NCI-H2107 (cell line): Measurements from ENCODE around the gene GANAB.
"Not testable (repeated sequence)": the region's sequence is repeated elsewhere in the genome, so short reads cannot be mapped to it uniquely, and the experiment has no call there.

Experiments used
- DNase-seq: peaks from one replicate; lab custom pipeline; 2025; lab: John Stamatoyannopoulos, UW

Gene GANAB

DNA sequence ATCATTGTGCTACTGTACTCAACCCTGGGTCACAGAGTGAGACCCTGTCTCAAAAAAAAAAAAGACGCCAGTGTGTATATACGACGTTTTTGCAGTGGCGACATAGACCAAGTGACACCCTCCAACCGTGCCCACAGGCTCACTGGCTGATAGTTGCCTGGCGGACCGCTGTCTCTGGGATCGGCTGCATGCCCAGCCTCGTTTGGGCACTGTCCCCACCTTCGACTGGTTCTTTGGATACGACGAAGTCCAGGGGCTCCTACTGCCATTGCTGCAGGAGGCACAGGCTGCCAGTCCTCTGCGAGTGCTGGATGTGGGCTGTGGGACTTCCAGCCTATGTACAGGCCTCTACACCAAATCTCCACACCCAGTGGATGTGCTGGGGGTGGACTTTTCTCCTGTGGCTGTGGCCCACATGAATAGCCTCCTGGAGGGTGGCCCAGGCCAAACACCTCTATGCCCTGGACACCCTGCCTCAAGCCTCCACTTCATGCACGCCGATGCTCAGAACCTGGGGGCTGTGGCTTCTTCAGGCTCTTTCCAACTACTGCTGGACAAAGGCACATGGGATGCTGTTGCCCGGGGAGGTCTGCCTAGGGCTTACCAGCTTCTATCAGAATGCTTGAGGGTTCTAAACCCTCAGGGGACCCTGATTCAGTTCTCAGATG, 20.0 kb upstream of the GANAB start:
- no peak for DNase-seq

DNA sequence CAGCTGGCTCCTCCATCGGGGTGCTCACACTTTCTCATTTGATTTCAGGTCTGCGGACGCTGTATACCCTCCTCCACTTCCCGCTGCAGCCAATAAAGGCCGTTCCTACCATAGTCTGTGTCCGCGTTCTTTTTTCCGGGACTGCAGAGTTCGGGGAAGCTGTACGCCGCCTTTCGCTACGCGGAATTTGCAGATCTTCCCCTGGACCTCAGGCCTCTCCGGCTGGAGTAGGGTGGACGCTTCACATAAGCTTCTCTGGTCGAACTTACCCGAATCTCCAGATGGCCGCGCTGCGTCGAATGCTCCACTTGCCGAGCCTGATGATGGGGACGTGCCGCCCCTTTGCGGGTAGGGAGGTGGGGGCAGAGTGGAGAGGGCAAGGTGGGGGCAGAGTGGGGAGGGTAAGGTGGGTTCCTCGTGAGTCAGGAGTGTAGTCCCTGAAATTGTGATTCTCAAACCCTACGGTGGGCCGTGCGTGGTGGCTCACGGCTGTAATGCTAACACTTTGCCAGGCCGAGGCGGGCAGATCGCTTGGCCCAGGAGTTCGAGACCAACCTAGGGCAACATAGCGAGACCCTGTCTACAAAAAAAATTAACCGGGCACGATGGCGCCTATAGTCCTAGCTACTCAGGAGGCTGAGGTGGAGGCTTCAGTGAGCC, 19.3 kb upstream of the GANAB start:
- DNase-seq: no peak

DNA sequence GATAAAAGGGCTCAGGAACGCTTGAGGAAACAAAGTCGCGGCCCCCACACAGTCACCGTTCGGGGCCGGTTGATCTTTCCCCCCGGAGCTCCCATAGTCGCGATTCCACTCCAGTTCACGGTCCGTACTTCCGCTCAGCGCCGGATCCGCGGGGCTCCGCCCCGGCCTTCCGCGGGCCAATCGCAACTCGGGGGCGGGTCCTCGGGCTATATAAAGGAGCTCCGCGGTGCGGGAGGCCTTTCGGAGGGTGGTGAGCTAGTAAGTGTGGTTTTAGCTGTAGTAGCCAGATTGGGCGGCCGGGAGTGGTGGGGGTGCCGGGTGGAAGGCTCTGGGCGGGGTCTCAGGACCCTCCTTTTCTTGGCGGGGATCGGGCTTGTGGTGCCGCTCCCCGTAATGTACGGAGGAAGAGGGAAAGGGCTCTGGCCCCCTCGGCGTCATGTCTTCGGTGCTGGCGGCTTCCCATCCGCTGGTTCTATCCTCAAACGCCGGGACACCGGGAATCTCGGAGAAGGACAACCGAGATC, 18.7 kb upstream of the GANAB start, which contains the start of the genes C11orf98 and CSKMT:
TSS of gene C11orf98 (minus strand) at position 136 of the 524 bp plus-strand sequence. CDS start at position 95, 41 bp downstream.
TSS of gene CSKMT (plus strand) at position 238 of the 524 bp plus-strand sequence. CDS start 568 bp downstream, outside the sequence.
- peak; percentile 88 for DNase-seq

DNA sequence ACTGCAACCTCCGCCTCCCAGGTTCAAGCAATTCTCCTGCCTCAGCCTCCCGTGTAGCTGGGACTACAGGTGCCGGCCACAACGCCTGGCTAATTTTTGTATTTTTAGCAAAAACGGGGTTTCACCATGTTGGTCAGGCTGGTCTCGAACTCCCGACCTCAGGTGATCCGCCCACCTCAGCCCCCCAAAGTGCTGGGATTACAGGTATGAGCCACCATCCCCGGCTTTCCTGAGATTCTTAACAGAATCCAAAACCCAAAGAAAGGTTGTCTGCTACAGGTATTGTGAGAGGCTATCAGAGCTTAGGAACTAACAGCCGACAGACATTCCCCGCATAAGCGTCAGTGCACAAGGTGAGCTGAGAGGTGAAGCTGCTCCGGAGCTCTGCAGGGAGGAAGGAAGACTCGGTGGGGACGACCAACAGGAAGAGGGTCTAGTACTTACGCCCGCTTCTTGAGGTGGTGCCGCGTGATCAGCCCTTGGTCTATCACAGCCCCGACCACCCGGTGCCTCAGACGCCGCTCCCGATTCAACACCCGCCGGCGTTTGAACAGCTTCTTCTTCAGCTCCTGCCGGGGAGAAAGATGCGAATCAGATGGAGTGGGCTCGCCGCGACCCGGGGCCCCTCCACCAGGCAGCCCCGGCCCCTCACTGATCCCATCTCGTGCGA, 18.1 kb upstream of the GANAB start:
- no peak for DNase-seq

DNA sequence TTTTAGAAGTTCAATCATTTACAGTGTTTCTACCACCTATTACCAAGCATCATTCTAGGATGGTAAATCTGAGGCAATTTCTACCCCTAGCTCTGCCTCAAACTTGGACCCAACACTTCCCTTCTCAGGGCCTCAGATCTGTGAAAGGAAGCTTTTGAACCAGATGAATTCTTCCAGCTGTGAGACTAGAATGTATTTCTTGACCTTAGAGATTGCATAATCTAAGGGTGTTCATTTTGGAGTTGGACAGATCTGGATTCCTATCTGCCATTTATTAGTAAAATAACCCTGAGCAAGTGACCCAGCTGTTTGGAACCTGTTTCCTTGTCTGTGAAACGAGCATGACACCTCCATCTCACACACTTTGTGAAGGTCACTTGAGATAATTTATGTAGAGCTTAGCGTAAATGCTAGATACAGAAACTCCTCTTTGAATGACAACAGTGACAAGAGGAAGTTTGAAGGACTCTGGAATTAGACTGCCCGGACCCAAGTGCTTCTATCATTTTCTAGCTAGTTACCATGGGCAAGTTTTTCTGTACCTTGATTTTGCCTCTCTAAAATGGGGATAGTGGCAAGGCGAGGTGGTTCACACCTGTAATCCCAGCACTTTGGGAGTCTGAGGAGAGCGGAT, 10.5 kb upstream of the GANAB start:
- DNase-seq: no peak

DNA sequence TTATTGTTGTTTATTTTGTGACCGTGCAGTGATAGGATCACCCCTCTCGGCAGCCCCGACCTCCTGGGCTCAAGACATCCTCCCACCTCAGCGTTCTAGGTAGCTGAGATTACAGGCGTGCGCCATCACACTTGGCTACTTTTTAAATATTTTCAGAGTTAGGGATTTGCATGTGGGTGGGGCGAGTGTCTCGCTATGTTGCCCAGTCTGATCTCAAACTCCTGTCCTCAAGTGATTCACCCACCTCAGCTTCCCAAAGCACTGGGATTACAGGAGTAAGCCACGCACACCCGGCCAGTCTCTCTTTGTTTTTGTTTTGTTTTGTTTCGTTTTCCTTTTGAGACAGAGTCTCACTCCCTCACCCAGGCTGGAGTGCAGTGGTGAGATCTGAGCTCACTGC, 7.9 kb upstream of the GANAB start:
- no peak for DNase-seq

DNA sequence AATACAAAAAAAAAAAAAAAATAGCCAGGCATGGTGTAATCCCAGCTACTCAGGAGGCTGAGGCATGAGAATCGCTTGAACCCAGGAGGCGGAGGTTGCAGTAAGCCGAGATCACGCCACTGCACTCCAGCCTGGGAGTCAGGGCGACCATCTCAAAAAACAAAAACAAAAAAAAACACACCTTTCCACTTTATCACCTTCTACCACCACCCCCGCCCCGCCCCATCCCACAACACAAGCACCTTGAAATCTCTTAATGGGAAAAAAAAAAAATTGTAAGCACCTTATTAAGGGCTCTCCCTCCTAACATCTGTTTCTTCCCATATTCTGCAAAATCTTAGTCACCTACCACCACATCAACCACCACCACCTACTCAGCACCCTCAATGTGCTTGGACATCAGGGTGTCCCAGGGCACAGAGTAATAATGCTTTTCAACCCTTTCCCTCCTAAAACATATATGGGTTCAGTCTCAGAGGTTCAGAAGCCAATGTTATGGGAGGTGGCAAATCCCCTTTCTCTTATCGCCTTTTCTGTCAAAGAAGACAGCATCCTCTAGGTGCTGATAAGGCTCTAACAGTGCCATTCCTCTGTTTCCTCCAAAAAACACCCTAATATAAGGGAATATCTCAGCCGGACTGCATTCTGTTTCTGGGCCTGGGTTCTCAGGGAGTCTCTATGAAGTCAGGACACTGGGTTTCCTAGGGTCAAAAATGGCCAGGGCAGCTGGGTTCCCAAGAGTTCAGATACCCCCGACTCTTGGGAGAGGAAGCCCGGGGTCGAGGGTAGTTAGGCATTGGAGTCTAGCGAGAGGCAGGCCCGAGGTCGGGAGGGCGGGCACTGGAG, 6.0 kb upstream of the GANAB start:
- no peak for DNase-seq

DNA sequence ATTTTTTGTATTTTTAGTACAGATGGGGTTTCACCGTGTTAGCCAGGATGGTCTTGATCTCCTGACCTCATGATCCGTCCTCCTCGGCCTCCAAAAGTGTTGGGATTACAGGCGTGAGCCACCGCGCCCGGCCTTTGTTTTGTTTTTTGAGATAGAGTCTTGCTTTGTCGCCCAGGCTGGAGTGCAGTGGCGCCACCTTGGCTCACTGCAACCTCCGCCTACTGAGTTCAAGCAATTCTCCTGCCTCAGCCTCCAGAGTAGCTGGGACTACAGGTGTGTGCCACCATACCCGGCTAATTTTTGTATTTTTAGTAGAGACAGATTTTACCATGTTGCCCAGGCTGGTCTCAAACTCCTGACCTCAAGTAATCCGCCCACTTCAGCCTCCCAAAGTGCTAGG, 3.9 kb upstream of the GANAB start:
- not testable (repeated sequence) for DNase-seq

DNA sequence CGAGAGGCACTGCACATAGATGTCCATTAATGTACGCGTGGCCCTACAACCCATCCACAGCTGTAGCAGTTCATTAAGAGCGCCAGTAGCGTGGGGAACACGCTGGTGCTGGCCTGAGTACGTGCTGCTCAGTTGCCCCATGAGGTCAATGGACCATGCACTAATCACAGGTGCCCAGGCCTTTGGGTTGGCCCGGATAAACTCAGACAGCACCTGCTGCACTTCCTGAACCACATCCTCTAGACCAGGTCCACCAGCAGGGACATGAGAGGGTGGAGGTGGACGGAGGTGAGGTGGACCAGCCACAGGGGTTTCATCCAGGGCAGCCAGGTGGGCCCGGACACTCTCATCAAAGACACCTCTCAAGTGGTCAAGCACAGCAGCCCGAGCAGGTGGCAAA, 3.1 kb upstream of the GANAB start:
- DNase-seq: no peak

DNA sequence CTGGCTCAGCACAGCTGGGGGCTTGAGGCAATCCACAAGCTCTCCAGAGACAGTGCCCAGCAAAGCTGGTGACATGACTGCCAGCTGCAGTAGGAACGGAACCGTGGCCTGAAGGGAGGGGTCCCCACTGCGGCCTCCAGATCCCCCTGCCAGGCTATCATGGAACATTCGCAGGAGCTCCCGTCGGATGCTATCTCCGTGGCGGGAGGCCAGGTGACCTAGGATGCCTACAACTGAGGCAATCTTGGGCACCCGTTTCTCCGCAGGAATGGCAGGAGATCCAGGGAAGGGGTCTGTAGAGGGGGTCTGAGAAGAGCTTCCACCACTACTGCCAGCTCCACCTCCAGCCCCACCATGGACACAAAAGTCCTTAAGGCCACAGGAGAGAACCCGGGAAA, 2.6 kb upstream of the GANAB start:
- no peak for DNase-seq

DNA sequence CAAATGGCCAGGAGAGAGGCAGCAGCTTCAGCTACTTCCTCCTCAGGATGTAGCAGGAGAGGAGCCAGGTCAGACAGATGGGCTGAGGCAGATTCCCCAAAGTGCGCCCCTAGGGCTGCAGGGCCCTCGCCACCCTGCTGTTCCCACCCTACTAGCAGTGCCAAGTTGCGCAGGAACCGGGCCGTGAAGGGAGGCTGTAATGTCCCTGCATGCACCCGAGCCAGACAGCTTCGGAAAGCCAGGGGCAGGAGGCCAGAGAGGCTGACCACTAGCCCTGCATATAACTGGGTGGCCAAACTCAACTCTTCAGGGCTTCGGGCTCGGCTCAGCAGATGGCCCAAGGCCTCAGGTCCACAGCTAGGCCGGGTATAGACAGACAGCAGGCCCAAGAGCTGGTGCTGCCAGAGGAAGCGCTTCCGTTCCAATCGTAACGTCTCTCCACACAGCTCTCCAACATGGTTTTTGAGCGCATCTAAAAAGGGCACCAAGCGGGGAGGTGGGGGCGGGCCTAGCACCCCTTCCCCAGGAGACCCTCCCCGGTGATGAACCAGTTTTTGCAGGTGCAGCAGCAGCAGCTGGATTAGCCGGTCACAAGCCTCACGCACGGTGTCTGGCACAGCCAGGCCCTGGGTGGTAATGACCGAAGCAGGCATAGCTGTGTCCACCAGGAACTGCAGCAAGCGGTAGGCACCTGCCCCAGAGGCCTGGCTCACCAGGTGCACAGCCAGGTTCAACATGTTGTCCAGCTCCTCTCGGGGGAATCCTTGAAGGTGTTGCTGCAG, 2.0 kb upstream of the GANAB start:
- no peak for DNase-seq

DNA sequence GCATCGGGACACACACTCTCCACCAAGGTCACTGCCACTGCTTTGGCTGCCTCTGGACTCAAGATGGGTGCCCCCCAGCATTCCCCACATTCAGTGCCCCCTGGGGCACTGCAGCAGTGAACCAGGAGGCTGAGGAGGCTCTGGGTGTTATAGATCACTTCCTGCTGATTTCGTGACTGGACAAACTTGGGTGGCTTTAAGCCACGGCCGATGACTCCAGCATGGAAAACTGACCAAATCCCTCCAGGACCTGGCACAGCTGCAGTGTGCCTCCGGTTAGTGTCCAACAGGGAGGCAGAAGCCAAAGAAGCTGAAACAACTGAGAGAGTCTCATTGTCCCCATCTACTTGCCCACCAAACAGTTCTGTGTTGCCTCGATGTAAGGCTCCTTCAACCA, 1.2 kb upstream of the GANAB start:
- DNase-seq: no peak

DNA sequence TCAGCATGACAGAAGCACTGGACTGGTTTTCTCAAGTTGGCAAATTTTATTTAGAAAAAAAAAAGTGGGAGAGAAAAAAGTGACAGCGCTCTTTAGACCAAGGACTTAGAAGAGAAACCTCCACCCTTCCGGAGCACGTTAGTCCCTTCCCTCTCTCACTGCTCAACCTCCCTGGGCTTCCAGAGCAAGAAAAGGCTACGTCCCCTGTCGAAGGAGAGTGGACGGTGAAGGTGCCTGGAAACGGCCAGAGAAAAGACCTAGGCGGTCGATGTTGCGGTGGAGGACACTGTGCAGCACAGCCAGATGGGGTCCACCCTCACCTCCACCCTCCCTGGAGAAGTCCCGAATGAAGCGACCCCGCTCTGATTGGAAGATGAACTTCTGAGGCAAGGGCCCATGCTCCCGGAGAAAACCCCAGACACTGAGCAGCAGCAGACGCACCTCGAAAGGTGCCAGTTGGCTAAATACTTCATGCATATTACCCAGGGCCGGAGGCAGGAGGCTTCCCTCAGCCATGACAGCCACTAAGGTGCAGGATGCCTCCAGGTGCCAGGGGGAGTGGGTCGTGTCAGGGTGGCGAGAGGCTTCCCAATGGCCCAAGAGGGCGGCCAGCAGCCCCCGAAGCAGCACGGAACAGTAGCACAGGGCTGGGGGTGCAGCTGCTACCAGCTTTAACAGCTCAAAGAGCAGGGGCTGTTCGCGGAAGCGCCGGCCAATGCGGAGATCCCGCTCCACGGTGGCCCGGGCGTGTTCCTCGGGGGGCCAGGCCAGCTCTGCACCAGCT, 604 bp upstream of the GANAB start:
- DNase-seq: no peak

DNA sequence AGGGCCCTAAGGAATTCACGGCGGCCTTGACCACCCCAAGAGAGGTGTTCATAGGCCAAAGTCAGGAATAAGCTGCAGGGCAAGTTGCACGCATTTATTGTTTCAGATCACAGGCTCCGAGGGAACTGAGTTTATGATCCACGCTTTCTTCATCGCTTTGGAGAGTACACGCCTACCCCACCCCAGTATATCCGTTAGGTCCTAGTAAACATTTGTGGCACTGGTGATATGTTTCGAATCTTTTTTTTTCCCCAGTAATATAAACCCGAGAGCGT, 805 bp downstream of the GANAB start:
- DNase-seq: no peak

DNA sequence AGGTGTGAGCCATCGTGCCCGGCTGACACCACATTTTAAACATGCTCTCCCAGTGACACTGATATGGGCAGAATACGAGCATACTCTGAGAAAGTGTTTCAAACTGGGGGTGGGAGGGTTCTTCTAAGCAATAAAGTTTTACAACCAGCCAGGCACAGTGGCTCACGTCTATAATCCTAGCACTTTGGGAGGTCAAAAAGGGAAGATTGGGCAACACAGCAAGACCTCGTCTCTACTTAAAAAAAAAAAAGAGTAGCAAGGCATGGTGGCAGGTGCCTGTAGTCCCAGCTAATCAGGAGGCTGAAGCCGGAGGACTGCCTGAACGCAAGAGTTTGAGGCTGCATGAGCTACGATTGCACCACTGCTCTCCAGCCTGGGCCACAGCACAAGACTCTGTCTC, 2.2 kb downstream of the GANAB start:
- DNase-seq: no peak

DNA sequence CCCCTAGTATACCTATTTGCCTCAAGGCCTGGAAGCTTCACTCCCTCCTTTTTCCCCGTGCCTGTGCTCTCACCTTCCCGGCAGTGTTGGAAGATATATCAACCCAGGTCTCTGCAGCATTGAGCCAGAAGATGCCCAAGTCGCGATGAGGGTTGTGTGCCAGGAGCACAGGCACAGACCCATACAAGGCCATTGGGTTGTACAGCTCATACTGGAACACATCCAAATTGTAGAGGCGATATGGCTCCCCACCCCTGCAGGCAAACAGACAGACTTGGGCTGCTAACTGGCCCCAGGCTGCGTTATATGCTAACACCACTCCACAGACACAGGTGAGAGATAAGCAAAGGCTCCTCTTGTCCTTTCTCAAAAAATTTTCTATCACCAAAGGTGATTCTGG, 13.9 kb downstream of the GANAB start:
- no peak for DNase-seq

DNA sequence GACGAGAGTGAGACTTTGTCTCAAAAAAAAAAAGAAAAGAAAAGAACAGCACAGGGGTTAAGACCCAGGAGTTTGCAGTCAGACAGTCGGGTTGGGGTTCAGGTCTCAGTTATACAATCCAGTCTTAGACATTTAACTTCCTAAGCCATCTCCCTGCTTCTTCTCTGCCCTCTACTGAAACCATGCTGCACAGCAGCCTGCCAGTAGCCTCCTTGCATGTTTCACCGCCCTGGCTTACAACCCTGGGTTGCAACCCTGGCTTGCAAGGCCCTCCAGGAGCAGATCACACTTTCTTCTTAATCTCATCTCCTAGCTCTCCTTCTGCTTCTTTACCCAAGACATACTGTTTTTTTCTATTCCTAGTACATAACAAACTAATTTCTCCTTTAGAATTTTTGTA, 18.7 kb downstream of the GANAB start:
- no peak for DNase-seq

DNA sequence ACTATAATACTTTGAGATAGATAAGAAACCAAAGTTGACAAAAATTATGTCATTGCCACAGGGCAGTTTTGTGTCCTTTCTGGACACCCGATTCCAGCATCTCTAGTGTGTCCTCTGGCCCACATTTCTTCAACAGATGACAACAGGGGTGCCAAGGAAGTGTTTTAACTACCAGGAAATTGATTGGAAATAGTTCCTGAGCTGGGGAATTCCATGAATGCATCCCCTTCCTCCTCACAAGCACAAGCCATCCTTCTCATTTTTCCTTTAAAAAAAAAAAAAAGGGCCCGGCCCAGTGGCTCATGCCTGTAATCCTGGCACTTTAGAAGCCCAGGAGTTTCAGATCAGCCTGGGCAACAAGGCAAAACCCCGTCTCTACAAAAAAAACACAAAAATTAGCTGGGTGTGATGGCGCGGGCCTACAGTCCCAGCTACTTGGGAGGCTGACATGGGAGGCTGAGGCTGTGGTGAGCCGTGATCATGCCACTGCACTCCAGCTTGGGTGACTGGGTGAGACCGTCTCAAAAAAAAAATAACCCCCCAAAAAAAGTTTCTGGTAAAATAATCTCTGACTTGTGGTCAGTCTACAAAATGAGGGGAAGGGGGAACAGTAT, 23.8 kb downstream of the GANAB start:
- no peak for DNase-seq

DNA sequence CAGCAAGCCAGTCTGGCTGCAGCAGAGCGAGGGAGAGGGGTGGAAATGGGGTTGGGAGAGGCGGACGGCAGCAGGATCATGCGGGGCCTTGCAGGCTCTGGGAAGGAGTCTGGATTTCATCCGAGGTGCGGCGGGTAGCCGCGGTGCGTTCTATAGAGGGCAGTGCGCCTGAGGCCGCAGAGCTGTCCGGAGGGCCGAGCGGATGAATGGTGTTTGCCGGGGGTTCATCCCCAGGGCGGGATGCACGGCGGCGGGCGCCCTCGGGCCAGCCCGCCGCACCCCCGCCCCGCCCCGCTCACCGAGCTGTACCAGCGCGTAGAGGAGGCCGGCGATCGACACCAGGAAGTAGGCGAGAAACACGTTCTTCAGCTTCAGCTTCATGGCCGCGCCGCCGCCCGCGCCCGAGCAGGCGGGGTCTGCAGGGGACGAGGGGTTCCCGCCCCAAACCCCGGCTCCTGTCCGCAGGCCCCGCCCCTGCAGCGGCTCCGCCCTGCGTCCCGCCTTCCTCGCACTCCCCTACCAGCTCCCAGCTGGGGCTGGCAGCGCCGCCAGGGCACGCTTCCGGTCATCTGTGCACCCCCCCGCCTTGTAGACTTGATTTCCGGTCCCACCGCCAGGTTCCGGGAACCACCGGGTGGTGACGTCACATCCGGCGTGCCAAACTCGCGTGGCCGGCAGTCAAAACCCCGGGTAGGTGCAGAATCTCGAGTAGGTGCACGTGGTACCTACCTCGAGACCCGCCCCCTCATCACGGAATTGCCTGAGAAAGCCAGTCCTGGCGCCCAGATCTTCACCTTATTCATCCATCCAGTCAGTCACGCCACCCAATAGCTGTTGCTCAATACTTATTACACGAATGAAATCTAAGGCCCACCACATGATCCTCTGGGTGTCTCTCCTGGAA, 24.6 kb downstream of the GANAB start, which contains the start of gene B3GAT3:
TSS of gene B3GAT3 (minus strand) at position 420 of the 904 bp plus-strand sequence. CDS start at position 381, 39 bp downstream.
- peak; percentile 93 for DNase-seq
